HCT116 (cell line): ENCODE results near the gene SETD1B.

Experiments
- EGR1 ChIP-seq: IDR thresholded peaks from 2 replicates; pipeline ENCODE4 v1.6.1; 2012; ENCODE audit warnings: low read depth
- EZH2 ChIP-seq: fragments of 200-600 bp; sonication (generic); IDR thresholded peaks from 2 replicates; pipeline ENCODE4 v1.6.1; 2017; ENCODE audit warnings: antibody characterized with exemption, mixed run types
- EZH2phosphoT487 ChIP-seq: fragments of 200-600 bp; IDR thresholded peaks from 2 replicates; pipeline ENCODE4 v1.6.1; 2018; ENCODE audit warnings: antibody characterized with exemption, borderline replicate concordance
- JUND ChIP-seq: IDR thresholded peaks from 2 replicates; pipeline ENCODE4 v1.6.1; 2012
- POLR2AphosphoS5 ChIP-seq: IDR thresholded peaks from 2 replicates; pipeline ENCODE4 v1.6.1; 2011; ENCODE audit warnings: mild to moderate bottlenecking, low read depth, low read length, moderate library complexity
- SRF ChIP-seq: IDR thresholded peaks from 2 replicates; pipeline ENCODE4 v1.6.1; 2012; ENCODE audit warnings: low read depth
- ZFX ChIP-seq: fragments of 450-650 bp; IDR thresholded peaks from 2 replicates; pipeline ENCODE4 v1.6.1; 2017
- TF ChIP-seq, protein P1 (sequence below): IDR thresholded peaks from 2 replicates; pipeline ENCODE4 v1.6.1; 2011; ENCODE audit warnings: mild to moderate bottlenecking, low read length, moderate library complexity; ENCODE audit not compliant: insufficient replicate concordance; ENCODE audit errors: extremely low read depth
- TF ChIP-seq, protein P2 (sequence below), 3 experiments: fragments of 200-600 bp in 1 of 3; sonication (generic) in 1 of 3; IDR thresholded peaks in 2 of 3; conservative IDR thresholded peaks in 1 of 3; 2 replicates each; pipeline ENCODE4 v1.5.1; 2012 to 2017; ENCODE audit warnings: low read depth in 2 of 3, low read length in 2 of 3, antibody characterized with exemption in 1 of 3, borderline replicate concordance in 1 of 3, control low read depth in 1 of 3, mild to moderate bottlenecking in 1 of 3, mixed read lengths in 1 of 3, mixed run types in 1 of 3, moderate library complexity in 1 of 3; ENCODE audit not compliant: insufficient read depth in 1 of 3

DNA sequence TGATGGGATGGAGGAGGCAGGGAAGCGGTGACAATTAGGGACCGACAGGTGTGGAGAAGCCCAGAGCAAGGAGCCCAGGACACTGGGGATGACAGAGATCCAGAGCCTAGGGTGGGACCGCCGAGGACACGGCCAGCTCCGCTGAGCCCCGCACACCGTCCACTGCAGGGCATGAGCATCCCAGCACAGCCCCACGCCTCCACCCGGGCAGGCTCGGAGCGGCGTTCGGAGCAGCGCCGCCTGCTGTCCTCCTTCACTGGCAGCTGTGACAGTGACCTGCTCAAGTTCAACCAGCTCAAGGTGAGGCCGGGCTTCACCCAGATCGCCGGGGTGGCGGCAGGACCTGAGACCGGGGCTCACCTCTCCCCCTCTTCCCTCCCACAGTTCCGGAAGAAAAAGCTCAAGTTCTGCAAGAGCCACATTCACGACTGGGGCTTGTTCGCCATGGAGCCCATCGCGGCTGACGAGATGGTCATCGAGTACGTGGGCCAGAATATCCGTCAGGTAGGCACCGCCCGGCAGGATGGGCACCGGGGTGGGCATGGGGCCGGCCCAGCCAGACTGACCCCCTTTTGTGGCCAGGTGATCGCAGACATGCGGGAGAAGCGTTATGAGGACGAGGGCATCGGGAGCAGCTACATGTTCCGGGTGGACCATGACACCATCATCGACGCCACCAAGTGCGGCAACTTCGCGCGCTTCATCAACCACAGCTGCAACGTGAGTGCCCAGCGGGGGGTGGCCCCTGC is 23.7 kb downstream of the SETD1B start:
- TF ChIP-seq, protein P1, sequence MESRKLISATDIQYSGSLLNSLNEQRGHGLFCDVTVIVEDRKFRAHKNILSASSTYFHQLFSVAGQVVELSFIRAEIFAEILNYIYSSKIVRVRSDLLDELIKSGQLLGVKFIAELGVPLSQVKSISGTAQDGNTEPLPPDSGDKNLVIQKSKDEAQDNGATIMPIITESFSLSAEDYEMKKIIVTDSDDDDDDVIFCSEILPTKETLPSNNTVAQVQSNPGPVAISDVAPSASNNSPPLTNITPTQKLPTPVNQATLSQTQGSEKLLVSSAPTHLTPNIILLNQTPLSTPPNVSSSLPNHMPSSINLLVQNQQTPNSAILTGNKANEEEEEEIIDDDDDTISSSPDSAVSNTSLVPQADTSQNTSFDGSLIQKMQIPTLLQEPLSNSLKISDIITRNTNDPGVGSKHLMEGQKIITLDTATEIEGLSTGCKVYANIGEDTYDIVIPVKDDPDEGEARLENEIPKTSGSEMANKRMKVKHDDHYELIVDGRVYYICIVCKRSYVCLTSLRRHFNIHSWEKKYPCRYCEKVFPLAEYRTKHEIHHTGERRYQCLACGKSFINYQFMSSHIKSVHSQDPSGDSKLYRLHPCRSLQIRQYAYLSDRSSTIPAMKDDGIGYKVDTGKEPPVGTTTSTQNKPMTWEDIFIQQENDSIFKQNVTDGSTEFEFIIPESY = no peak
- TF ChIP-seq POLR2AphosphoS5 (no peak), EZH2phosphoT487 (no peak), SRF (no peak), ZFX (no peak), JUND (no peak), EGR1 (no peak), EZH2 (no peak)
- TF ChIP-seq, protein P2, sequence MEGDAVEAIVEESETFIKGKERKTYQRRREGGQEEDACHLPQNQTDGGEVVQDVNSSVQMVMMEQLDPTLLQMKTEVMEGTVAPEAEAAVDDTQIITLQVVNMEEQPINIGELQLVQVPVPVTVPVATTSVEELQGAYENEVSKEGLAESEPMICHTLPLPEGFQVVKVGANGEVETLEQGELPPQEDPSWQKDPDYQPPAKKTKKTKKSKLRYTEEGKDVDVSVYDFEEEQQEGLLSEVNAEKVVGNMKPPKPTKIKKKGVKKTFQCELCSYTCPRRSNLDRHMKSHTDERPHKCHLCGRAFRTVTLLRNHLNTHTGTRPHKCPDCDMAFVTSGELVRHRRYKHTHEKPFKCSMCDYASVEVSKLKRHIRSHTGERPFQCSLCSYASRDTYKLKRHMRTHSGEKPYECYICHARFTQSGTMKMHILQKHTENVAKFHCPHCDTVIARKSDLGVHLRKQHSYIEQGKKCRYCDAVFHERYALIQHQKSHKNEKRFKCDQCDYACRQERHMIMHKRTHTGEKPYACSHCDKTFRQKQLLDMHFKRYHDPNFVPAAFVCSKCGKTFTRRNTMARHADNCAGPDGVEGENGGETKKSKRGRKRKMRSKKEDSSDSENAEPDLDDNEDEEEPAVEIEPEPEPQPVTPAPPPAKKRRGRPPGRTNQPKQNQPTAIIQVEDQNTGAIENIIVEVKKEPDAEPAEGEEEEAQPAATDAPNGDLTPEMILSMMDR (IDR thresholded peaks at IDR 0.05 in 2 of 3, conservative IDR thresholded peaks at IDR 0.05 in 1 of 3; ENCODE audit: borderline replicate concordance in 1 of 3, insufficient read depth in 1 of 3, low read depth in 2 of 3, low read length in 2 of 3) = no peak
